Epithelial cell of alveolus of lung (primary cell): Measurements from ENCODE around the gene KCNIP3. TPM values are rescaled to one million over a fixed set of nuclear protein-coding genes. Genes with fewer than 3 reads are reported as not detected.

Source experiments
- total RNA-seq: library from RNA; depleted of rRNA; stranded (reverse); fragments of >200 nt; gene quantifications from 2 replicates; pipeline ENCODE4 v1.2.1, GENCODE V29; 2015

Gene KCNIP3
- 0.78 and 0.96 TPM in 2 replicates for total RNA-seq

GRCh38 chr2:95296880-95297487 lies at the start of gene KCNIP3:
KCNIP3 (plus strand) TSS chr2:95297347; CDS start chr2:95297439, 92 bp downstream.

GRCh38 chr2:95274291-95275150 lies 22.6 kb upstream of the KCNIP3 start, which contains the start of gene PROM2:
PROM2 (plus strand) TSS chr2:95274449; CDS start chr2:95274586, 137 bp downstream.

GRCh38 chr2:95402370-95403203 lies 105.4 kb downstream of the KCNIP3 start, which contains the start of gene FAHD2A:
FAHD2A (plus strand) TSS chr2:95402708; CDS start chr2:95405559, 2,851 bp downstream.

Other genes starting within 250 kb of the KCNIP3 start
- gene MRPS5, start 175.5 kb upstream of the KCNIP3 start, total RNA-seq = 36.6 and 50.4 TPM in 2 replicates
- 3.7 and 9.4 TPM in 2 replicates for gene ZNF514, start 137.5 kb upstream of the KCNIP3 start, total RNA-seq
- 2.8 and 3.3 TPM in 2 replicates for gene ZNF2, start 131.5 kb upstream of the KCNIP3 start, total RNA-seq
- 2.2 and 5.7 TPM in 2 replicates for gene ZNF892, start 89.8 kb upstream of the KCNIP3 start, total RNA-seq
- gene PROM2, start 22.9 kb upstream of the KCNIP3 start, total RNA-seq = 0.72 and 1.0 TPM in 2 replicates
- gene FAHD2A, start 105.4 kb downstream of the KCNIP3 start, total RNA-seq = 17.4 and 23.9 TPM in 2 replicates
- gene TRIM43B, start 187.4 kb downstream of the KCNIP3 start, total RNA-seq = not detected in 2 replicates